ENCODE results near the gene POLR2C.

POLR2C gene

DNA sequence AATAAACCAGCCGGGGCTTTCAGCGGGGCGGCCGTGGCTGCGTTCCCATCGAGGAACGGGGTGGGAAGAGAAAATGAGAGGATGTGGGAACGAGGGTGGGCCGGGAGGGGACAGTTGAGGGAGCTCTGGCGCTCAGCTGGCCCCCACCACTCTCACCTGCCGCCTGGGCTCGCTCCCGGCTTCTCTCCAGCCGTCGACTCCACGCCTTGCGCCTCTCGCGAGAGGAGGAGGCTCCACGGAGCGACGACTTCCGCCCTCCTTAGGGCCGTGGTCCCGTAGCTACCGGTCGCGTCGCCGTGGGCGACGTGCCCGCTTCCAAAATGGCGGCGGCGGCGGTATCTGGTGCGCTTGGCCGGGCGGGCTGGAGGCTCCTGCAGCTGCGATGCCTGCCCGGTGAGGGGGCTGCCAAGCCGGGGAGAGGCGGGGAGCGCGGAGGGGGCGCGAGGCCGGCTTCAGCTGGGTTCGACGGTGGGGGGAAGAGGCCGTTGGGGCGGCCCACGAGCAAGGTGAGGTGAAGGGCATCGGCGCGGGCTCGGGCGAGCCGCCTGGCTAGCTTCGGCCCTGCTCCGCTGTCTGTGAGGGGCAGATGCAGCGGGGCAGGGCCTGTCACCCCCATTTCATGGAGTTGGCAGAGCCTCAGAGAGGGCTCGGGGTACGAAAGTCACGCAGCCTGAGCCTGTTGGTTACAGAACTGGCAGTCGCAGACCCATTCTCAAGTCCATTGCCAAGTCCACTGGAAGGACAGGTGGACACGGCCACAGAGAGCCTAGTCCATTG is 15.1 kb upstream of the POLR2C start, which contains the start of the genes CIAPIN1 and COQ9:
Gene CIAPIN1 (minus strand): TSS at position 200 of the 777 bp plus-strand sequence. CDS start 6,457 bp downstream, outside the sequence.
Gene COQ9 (plus strand): TSS at position 294 of the 777 bp plus-strand sequence. CDS start 27 bp downstream, at position 321.
- peak; percentile 79 to 88 (median 85) for DNase-seq (ENCODE audit: low read depth in 4 of 4, low spot score in 1 of 4)

DNA sequence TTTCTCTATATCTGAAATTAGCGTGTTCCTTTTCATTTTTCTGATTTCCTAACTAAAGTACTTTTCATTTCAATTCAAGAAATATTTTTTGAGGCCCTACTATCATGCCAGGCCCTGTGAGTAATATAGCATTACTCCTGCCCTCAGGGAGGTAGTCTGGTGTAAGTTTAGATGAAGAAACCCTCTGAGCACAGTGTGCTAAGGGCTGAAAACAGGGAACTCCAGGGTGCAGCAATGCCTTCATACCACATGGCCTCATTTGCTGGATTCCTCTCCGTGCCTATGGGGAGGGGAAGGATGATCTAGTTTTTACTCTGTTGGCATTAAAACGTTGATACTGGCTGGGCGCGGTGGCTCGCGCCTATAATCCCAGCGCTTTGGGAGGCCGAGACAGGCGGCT is 10.5 kb upstream of the POLR2C start:
- no peak for DNase-seq (ENCODE audit: low read depth in 4 of 4, low spot score in 1 of 4)

DNA sequence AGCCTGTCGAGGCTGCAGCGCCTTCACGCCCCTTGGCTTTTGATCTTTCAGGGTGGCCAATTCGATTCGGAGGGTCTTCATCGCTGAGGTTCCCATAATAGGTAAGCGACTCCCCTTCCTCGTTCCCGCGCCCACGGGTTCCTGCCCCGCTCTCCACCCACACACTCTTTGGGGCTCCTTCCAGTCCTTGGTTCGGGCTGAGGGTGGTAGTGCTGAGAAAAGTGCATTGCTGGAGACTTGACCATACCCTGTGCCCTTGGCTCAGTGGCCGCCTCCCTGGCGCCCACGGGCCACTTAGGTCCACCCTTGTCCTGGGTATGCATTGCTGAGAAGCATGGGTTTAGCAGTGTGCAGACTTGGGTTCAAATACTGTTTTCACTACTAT is 491 bp downstream of the POLR2C start:
- DNase-seq (ENCODE audit: low read depth in 4 of 4, low spot score in 1 of 4), result no peak

DNA sequence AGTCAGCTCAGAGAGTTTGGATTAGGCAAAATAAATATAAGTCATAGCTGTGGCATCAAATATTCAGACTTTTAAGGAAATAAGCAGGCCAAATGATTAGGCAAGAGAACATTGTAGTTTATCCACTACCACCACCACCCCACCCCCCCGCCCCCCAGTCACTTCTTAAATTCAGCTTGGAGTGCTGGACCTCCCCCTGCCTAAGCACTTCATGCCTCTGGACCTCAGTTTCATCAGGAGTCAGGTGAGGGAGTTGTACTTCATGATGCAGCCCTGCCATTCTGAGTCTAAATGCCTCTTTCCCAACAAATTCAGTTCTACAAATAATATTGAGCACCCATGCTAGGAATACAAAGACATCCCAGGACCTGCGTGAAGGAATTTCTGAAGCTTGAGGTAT is 2.0 kb downstream of the POLR2C start:
- DNase-seq (ENCODE audit: low read depth in 4 of 4, low spot score in 1 of 4), result no peak

DNA sequence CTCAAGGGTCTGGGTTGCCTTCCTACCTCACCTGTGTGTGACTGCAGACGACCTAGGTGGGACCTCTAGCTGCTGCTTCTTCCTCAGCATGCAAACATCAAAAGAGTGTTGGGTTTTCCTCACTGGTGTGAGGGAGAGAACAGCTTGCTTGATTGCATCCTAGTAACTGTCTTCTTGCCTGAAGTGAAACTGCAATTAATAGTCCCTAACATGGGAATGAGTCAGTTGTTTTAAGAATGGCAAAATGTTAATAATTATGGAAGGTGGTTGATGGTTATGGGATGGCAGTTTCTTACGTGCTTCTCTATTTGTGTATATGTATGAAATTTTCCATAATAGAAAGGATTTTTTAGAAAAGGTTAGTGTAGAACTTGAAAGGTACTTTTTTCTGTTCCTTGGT is 5.9 kb downstream of the POLR2C start:
- no peak for DNase-seq (ENCODE audit: low read depth in 4 of 4, low spot score in 1 of 4)

DNA sequence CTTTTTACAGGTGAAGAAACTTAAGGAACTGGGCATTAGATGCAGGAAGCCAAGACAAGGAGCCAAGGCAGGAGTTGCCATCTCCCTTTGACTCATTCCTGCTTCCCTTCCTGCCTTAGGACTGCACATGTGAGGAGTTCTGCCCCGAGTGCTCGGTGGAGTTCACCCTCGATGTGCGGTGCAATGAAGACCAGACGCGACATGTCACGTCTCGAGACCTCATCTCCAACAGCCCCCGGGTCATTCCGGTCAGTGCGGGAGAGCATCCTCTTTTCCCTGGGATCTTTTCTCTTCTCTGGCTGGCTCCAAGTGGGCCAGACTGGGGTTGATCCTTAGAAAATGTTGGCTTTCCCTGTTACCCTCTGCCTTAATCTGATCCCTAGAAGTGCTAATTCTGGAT is 6.6 kb downstream of the POLR2C start:
- DNase-seq (ENCODE audit: low read depth in 4 of 4, low spot score in 1 of 4), result no peak

DNA sequence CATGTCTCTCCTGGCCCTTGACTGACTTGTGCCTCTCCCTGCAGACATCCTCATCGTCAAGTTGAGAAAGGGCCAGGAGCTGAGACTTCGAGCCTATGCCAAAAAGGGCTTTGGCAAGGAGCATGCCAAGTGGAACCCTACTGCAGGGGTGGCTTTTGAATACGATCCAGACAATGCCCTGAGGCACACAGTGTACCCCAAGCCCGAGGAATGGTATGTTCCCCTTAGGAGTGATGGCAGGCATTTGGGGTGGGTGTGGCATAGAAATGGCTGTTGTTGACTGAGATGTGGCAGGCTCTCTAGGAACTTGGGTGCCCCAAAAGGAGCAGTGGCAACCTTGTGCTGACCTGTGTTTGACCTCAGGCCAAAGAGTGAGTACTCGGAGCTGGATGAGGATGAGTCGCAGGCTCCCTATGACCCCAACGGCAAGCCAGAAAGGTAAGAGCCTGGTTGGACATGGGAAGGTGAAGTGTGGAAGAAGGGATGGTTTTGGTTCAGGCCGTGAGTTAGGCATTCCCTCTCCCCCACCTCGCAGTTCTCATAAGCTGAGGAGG is 7.5 kb downstream of the POLR2C start:
- DNase-seq (ENCODE audit: low read depth in 4 of 4, low spot score in 1 of 4), result no peak

DNA sequence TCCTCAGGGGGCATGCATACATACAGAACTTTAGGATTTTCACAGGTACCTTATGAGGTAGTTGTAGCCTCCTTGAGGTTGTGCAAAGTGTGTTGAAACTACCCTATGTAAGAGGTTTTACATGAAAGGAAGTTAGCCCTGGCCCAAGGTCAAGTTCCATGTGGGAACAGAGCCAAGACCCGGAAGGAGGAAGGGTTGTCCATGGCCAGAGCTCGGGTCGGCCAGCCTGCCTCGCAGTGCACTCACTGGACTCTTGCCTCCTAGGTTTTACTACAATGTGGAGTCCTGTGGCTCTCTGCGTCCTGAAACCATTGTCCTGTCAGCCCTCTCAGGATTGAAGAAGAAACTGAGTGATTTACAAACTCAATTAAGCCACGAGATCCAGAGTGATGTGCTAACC is 8.2 kb downstream of the POLR2C start:
- DNase-seq (ENCODE audit: low read depth in 4 of 4, low spot score in 1 of 4), result no peak

DNA sequence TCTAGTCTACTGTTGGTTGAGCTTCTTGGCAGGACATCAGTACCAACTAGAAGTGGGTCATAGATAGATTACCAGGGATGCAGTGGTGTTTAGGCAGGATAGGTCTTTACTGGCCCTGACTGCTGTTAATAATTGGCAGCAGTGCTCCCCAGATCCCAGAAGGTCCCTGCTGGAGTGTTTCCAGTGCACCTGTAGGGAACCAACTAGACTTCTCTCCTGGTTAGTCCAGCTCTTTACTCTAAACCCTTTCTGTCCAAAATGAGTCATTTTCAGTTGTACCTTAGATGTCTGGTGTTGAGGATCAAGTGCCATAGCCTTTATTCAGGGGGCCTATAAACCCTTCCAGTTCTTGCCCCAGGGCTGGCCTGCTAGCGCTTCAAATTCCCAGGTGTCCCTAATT is 8.7 kb downstream of the POLR2C start:
- no peak for DNase-seq (ENCODE audit: low read depth in 4 of 4, low spot score in 1 of 4)

DNA sequence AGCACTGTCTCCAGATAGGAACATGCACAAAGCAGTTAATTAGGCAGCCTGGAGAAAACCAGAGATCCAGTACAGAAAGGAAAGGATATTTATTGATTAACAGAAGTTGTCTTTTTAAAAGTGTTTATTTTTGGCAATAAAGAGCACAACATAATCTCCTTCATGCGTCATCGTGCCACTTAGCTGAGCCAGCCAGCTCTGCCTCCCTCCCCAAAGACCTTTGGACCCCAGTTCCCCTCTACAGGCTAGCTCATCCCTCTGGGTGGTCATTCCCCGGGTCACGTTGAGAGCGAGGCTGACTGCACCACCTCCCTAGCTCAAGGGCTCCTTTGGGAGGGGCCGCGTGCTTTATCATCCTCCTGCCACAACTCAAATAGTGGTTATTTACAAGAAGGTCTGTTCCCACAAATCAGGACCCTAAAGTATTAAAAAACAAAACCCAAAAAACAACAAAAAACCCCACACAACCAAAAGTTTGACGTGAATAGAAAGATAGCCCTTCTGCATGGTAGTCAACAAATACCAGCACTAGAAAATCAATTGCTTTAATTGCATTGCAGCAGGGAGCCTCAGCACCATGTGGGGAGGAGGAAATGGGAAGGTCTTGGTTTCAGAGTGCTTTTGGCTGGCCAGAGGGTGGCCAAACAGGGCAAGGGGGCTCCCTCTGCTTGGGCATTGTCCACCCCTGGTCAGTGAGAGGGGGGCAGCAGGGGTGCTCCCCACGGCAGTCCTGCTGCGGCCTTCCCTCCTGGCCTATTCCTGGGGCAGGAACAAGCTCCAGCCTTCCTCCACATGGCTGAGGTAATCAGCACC is 9.6 kb downstream of the POLR2C start:
- no peak for DNase-seq (ENCODE audit: low read depth in 4 of 4, low spot score in 1 of 4)

DNA sequence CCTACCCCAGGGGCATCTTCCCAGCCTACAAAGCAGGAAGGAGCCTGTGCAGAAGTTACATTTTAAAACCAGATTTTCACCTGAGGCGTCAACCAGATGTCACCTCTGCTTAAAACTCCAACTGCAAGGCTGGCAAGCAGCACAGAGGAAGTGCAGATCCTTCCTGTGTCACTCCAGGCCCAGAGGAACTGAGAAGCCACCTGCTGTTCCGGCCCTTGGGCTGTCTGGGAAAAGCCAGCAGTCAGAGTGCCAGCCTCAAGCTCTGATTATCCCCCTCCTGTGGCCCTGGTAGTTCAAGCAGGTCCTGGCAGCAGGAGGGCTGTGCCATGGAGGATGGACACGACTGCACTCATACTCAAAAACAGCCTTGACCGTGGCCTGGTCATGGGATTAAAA is 10.2 kb downstream of the POLR2C start:
- no peak for DNase-seq (ENCODE audit: low read depth in 4 of 4, low spot score in 1 of 4)

DNA sequence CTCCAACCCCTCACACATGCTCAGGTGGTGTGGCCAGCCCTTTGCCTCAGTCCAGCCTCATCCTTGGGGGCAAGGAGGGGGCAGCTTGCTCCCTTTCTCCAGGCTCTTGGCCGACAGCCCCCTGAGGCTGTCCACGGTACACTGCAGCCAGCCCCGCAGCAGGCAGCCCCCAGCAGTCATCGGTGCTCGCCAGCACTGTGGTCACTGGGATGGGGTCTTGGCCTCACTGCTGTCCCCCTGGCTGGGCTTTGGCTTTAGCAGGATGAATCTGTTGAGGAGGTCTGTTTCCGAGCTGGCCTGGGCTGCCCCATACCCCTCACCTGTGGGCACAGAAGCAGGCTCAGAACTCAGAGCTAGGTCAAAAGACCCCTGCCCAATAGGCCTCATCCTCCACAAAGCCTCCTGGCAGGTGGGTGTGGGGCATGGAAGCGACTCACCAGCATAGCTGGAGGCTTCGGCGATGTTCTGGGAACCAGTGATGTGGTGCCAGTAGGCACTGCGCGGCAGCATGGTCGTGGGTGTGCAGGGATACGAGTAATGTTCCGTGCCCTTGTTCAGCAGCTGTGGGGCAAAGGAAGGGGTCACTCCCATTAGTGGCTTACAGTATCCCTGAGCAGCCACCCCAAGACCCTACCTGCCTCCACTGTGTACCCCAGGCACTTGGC is 10.8 kb downstream of the POLR2C start:
- DNase-seq (ENCODE audit: low read depth in 4 of 4, low spot score in 1 of 4), result no peak

DNA sequence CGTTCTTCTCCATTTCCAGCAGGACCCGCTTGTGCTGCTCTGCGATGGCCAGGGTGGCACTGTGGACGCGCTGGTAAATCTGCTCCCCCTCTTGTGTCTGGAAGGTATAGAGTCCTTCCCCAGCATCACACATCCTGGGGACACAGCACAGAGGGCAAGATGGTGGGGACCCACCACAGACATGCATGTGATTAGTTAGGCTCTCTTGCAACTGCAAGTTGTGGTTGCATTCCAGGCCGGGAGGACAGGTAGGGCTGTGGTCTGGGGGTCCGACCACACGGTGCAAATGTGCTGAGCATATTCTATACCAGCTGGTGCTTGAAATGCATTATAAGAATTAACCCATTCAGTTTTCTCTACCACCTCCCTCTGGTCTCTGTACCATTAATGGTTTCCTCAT is 11.4 kb downstream of the POLR2C start:
- DNase-seq (ENCODE audit: low read depth in 4 of 4, low spot score in 1 of 4), result no peak

DNA sequence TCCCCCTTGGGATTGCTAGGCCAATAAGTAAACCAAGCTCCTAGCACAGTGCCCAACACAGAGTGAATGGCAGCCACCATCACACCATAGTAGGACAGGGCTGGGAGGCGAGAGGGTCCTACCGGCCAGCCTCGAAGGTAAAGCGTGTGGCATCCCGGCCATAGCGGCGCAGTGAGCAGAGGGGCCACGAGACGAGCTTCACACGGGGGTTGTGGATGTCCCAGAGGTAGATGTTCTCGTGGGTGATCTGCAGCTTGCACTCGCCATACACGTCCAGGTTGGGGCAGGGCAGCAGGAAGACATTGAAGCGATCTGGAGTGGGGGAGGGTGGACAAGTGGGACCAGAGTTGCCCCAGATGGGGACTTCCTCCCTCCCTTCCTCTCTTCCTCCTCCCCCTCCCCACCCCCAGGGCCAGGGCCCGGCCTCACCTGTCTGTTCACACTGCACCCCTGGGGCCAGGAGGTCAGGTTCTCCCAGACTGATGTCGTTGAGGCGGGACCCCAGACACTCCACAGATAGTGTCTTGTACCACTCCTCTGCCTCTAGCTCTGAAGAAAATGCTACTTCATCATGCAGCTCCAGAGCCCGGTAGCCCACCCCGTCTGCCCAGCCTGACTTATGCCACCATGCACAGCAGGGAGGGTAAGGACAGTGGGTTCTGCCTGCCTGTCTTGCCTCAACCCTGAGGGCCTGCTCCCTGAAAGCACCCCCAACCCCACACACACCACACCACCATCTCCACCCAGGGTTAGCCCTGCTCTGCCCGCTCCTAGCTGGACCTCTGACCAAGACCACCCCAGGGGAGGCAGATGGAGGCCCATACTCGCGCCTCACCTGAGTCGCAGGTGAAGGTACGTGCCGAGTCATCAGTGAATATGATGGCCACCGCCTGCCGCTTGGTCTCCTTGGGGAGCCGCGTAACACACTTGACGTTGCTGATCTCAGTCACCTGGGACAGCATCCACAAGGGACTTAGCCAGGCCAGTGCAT is 12.5 kb downstream of the POLR2C start:
- no peak for DNase-seq (ENCODE audit: low read depth in 4 of 4, low spot score in 1 of 4)

DNA sequence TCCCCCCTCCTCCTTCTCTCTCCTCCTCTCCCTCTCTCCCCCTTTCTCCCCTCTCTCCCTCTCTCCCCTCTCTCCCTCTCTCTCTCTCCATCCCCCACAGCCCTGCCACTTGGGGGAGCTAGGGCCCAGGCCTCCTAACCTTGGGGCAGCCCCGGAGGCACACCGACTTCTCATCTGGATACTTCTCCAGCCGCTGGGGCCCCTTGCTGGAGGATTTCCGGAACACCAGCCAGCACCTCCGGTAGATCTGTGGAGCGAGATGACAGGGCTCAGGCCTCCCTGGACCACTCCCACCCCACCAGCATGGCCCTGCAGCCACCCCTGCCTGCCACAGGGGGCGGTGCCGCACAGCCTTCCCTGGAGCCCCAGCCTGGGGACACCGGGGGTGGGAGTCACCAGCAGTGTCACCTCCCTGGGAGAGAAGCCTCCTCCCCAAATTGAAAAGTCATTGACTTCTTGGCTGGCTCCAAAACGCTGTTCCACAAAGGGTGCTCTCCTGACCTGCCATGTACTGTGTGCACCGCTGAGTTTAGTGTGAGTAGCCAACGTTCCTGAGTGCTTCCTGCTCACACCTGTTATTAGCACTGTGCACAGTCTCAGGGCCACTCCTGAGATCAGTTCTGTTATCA is 13.3 kb downstream of the POLR2C start:
- DNase-seq (ENCODE audit: low read depth in 4 of 4, low spot score in 1 of 4), result peak in 3 of 4 experiments; percentile 60 to 80 (median 72)

DNA sequence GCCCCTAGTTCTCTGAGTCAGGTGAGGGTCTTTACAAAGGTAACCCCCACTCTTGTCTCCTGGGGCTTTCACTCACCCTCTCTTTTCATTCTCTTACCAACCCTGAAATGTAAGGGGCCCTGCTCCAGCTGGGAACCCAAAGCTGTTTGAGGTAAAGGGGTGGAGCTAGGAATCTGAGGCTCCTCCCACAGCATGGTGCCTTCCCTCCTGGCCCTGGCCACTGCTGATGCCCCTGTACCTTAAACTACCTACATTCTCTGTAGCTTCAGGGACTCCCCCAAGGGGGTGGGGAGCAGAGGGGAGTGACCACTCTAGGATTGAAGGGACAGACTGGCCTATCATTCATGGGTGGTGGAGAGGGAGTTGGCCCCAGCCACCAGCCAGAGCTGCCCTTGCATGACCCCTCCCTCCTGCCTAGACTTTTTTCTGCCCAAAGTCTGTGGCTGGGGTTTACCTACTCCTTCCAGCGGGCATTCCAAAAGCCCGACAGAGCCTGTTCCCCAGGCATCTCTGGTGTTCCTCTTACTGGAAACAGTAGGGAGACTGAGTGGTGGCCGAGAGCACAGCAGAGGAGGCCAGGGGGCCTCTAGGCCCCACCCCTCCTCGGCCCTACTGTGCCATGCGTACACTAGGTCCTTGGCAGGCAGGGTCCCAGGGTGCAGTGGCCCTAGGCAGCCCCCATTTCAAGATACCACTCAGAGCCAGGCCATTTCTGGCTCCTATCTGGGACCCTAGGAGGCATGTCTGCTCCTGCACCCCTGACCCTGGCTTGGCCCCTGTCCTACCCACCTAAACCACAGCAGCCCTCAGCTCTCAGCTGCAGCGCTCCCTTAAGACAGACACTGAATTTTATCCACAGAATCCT is 14.3 kb downstream of the POLR2C start:
- no peak for DNase-seq (ENCODE audit: low read depth in 4 of 4, low spot score in 1 of 4)

DNA sequence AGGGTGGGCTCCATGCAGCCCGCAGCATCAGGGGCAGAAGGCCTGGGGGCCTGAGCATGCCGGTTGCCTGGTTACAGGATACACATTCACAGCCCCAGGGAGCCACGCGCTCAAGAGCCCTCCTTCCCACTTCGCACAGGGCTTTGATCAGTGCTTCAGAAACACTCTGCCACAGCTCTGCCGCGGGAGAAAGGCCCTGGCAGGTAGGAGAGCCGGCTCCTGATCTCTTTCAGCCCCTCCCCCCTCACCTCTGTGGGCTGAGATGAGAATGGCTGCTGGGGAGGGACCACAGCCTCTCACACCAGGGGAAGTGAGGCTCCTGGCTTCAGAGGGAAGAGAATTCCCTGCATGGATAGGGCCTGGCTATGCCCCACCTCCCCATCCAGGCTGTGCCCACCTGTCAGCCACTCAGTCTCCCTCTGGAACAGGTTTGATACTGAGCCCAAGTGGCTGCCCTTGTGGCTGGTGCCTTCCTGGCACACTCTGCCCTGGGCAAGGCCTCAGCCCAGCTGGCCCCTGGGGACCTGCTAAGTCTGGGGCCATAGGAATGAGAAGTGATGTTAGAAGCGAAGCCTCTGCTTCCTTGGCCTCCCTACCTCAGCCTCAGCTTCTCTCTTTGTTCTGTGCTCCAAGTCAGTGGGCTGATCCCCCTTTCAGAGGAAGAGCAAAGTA is 15.2 kb downstream of the POLR2C start:
- DNase-seq (ENCODE audit: low read depth in 4 of 4, low spot score in 1 of 4), result no peak
